Activated naive CD4-positive, alpha-beta T cell treated with anti-CD3 and anti-CD28 coated beads, Interleukin-2, amount 10 ng/mL, durations not matched to agents 7 days and 5 days (primary cell): ENCODE data around the gene COL4A6.

Experiments
- CTCF ChIA-PET: fragments of 350-600 bp; sonication (Branson Sonifier 250); formaldehyde crosslinking; loops from one replicate; lab custom pipeline; 2021; ENCODE audit warnings: antibody characterized with exemption; lab: Charles Lee
- DNase-seq: peaks from one replicate; pipeline ENCODE4 v3.0.0-alpha.2; 2020
- H3K27ac Mint-ChIP-seq: one replicate; pipeline ENCODE4 v1.8.0; 2021; ENCODE audit warnings: mild to moderate bottlenecking, moderate library complexity, mixed read lengths
- H3K27me3 Mint-ChIP-seq: one replicate; pipeline ENCODE4 v1.8.0; 2021; ENCODE audit warnings: mild to moderate bottlenecking, mixed read lengths
- H3K36me3 Mint-ChIP-seq: one replicate; pipeline ENCODE4 v1.8.0; 2021; ENCODE audit warnings: mixed read lengths
- H3K4me1 Mint-ChIP-seq: one replicate; pipeline ENCODE4 v1.8.0; 2021; ENCODE audit warnings: mixed read lengths
- H3K4me3 Mint-ChIP-seq: one replicate; pipeline ENCODE4 v1.8.0; 2021; ENCODE audit warnings: mild to moderate bottlenecking, moderate library complexity, mixed read lengths
- H3K9me3 Mint-ChIP-seq: one replicate; pipeline ENCODE4 v1.8.0; 2021; ENCODE audit warnings: mixed read lengths

The COL4A6 gene

GRCh38 chrX:108168961-108169740, 269.1 kb downstream of the COL4A6 start:
- Mint-ChIP-seq H3K27me3 (no peaks in the 10 kb centered on the region), H3K4me1 (no peaks in the 10 kb centered on the region), H3K27ac (no peak overlapping the region), H3K9me3 (no peaks in the 10 kb centered on the region), H3K36me3 (no peaks in the 10 kb centered on the region), H3K4me3 (no peak overlapping the region)
- CTCF ChIA-PET, result no interaction called here
- no peak for DNase-seq

- H3K36me3 Mint-ChIP-seq, result no peaks in the 10 kb centered on the region
- H3K27ac Mint-ChIP-seq, result no peak overlapping the region
- CTCF ChIA-PET, result no interaction called here
- no peaks in the 10 kb centered on the region for H3K27me3 Mint-ChIP-seq
- DNase-seq, result no peak
- no peaks in the 10 kb centered on the region for H3K4me1 Mint-ChIP-seq
- no peaks in the 10 kb centered on the region for H3K9me3 Mint-ChIP-seq
- H3K4me3 Mint-ChIP-seq, result no peak overlapping the region
These were observed 270.9 kb downstream of the COL4A6 start for GRCh38 chrX:108167211-108167872.

DNA sequence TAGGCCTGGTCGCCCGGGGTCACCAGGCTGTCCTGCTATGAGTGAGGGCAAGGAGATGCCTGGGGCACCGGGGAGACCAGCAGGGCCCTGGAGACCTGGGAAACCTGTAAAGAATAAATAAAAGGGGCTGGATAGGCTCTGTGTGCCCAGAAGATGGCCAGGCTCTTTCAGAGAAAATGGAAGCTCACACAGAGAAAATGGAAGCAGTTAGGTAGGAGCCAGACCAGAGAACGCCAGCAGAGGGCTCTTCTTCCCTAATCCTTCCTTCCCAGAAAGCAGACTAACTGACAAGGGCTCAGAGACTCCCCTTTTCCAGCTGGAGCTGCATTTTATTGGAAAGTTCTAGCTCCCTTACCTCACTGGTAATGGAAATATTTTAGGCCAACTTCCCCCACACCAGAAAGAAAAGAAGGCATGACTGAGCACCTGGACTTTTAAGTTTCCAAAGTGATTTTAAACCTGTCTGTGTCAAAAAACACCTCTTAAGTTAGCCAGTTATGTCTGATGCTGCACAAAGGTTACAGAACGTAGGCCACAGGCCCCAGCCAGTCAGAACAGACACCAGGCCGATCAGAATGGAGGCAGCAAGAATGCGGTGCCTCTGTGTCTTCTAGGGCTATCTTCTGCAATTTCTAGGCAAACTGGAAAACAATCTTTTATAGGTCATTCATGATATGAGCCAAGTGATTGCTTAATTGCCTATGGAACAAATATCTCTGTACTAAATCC, 272.7 kb downstream of the COL4A6 start:
- H3K9me3 Mint-ChIP-seq, result no peaks in the 10 kb centered on the region
- no peaks in the 10 kb centered on the region for H3K36me3 Mint-ChIP-seq
- DNase-seq, result no peak
- CTCF ChIA-PET, result no interaction called here
- no peak overlapping the region for H3K27ac Mint-ChIP-seq
- H3K4me1 Mint-ChIP-seq, result no peaks in the 10 kb centered on the region
- H3K4me3 Mint-ChIP-seq, result no peak overlapping the region
- H3K27me3 Mint-ChIP-seq, result no peaks in the 10 kb centered on the region

DNA sequence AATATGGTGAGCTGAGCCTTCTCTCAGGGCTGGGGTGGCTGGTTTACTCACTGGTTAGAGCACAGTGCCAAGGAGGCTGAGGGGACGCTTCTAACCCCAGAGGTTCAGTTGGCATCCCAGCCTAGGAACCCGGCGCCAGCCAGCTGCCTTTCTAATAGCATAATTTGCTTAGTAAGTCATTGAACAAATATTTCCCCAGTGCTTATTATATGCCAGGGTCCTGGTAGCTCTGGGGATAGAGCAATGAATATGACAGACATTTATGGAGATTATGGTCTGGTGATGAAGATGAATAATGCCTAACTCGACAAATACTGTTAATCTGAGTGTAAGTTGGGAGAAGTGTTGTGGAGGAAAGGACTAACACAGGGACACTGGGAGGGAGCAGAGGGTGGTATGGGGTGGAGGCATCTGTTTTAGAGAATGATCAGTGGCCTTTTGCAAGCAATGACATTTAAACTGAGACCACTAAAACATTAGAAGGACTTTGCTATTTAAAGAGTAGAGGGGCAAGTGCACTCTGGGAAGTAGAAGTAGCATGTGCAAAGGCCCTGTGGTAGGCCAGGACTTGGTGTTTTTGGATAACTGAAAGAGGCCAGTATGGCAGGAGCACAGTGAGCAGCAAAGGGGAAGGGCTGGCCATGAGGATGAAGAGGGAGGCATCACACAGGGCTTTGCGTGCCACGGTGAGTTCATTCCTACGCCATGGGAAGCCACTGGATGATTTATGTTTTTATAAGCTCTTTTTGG, 274.7 kb downstream of the COL4A6 start:
- no peak overlapping the region for H3K4me3 Mint-ChIP-seq
- CTCF ChIA-PET, result no interaction called here
- no peak overlapping the region for H3K27ac Mint-ChIP-seq
- no peaks in the 10 kb centered on the region for H3K9me3 Mint-ChIP-seq
- H3K27me3 Mint-ChIP-seq, result no peaks in the 10 kb centered on the region
- no peaks in the 10 kb centered on the region for H3K4me1 Mint-ChIP-seq
- DNase-seq, result no peak
- no peaks in the 10 kb centered on the region for H3K36me3 Mint-ChIP-seq

GRCh38 chrX:108162265-108162664, 276.0 kb downstream of the COL4A6 start:
- Mint-ChIP-seq H3K4me3 (no peak overlapping the region), H3K27ac (no peak overlapping the region), H3K27me3 (no peaks in the 10 kb centered on the region), H3K4me1 (no peaks in the 10 kb centered on the region), H3K36me3 (no peaks in the 10 kb centered on the region), H3K9me3 (no peaks in the 10 kb centered on the region)
- no peak for DNase-seq
- CTCF ChIA-PET, result no interaction called here

DNA sequence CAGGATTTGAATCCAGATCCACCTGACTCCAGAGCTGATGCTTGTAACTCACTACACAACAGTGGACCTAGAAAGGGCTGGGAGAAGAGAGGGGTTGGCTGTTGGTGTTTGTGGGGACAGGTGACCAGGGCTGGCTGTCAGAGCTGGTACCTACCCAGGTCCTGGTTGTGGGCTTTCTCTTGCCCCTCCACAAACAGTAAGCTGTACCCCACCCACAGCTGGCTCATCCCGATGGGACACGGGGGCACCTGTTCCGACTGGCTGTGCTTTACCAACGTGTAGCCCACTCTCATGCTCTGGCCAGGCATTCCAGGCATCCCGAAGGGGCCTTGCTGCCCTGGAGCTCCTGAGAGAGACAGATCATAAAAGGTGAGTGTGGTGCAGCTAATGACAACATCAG, 277.9 kb downstream of the COL4A6 start:
- Mint-ChIP-seq H3K27ac (no peak overlapping the region), H3K4me1 (peaks cover 15% of the 10 kb centered on the region), H3K27me3 (no peaks in the 10 kb centered on the region), H3K4me3 (no peak overlapping the region), H3K9me3 (no peaks in the 10 kb centered on the region), H3K36me3 (peaks cover 5% of the 10 kb centered on the region)
- no peak for DNase-seq
- CTCF ChIA-PET, result no interaction called here

DNA sequence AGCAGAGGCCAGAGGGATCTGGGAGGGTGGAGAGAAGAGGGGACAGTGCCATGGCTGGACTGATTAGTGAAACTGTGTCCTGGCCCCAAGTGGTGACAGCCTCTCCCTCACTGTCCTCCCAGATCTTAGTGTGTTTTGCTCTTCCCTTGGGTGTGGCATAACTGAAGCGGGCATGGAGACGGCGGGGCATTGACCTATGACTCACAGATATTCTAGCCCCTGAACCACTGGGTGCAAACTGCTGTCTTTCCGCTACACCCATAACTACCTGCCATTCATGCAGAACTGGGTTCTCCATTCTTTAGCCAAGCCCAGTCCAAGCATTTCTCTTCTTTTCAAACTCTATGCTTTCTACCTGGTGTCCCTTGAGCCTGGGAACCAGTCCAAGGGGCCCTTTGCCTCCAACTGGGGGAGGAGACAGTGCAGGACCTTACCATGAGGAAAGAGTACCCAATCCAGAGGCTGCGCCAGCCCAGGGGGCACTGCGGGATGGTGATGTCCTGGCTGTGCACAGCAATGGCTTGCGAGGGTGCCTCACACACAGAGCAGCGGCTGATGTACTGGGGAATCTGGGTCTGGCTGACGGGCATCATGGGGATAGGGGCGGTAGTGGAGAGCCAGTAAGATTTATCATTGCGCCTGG, 279.1 kb downstream of the COL4A6 start:
- no peaks in the 10 kb centered on the region for H3K9me3 Mint-ChIP-seq
- H3K4me1 Mint-ChIP-seq, result peaks cover 16% of the 10 kb centered on the region
- H3K27me3 Mint-ChIP-seq, result no peaks in the 10 kb centered on the region
- H3K4me3 Mint-ChIP-seq, result no peak overlapping the region
- CTCF ChIA-PET, result no interaction called here
- peaks cover 6% of the 10 kb centered on the region for H3K36me3 Mint-ChIP-seq
- no peak for DNase-seq
- no peak overlapping the region for H3K27ac Mint-ChIP-seq

DNA sequence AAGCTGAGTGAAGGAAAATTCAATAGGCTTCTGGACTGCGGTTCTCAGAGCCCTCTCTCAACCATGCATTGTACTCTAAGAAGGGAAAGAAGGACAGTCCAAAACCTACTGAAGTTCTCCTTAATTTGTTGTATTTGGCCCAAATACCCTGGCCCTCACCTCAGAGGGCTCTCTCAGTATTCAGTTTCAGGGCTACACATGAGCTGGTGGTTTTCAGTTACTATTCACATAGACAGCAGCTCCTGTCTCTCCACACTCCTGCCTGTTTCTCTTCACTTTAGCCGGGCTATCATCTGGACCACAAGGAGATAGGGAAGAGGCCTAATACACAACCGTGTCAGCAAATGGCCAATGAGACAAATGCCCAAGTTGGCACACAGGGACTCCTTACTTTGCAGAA, 280.6 kb downstream of the COL4A6 start:
- Mint-ChIP-seq H3K9me3 (no peaks in the 10 kb centered on the region), H3K4me3 (no peak overlapping the region), H3K27me3 (no peaks in the 10 kb centered on the region), H3K36me3 (peaks cover 14% of the 10 kb centered on the region), H3K4me1 (peaks cover 16% of the 10 kb centered on the region), H3K27ac (no peak overlapping the region)
- CTCF ChIA-PET, result no interaction called here
- DNase-seq, result no peak

GRCh38 chrX:108156934-108157466, 281.2 kb downstream of the COL4A6 start:
- peaks cover 14% of the 10 kb centered on the region for H3K36me3 Mint-ChIP-seq
- H3K27ac Mint-ChIP-seq, result no peak overlapping the region
- no peaks in the 10 kb centered on the region for H3K27me3 Mint-ChIP-seq
- no peak overlapping the region for H3K4me3 Mint-ChIP-seq
- no peaks in the 10 kb centered on the region for H3K9me3 Mint-ChIP-seq
- H3K4me1 Mint-ChIP-seq, result peaks cover 16% of the 10 kb centered on the region
- DNase-seq, result no peak
- CTCF ChIA-PET, result no interaction called here

DNA sequence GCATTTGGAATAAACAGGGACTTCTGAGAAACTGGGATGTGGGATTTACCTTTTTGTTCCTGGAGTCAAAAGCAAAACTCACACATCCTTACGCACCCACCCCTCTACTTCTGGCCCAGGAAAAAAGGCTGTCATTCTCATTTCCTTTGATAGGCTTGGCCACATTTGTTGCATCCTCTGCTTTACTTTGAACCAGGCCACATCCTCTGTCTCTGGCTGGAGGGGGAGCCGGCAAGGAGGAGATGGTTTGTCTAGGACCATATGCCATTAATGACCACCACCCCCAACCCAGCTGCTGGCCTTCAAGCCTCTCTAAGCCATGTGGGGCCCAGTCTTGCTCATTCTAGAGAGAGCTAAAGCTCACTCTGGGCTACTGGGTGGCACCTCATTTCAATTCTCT, 282.1 kb downstream of the COL4A6 start:
- Mint-ChIP-seq H3K27me3 (no peaks in the 10 kb centered on the region), H3K4me3 (no peak overlapping the region), H3K9me3 (no peaks in the 10 kb centered on the region), H3K36me3 (peaks cover 20% of the 10 kb centered on the region), H3K4me1 (peaks cover 16% of the 10 kb centered on the region), H3K27ac (peak overlapping the region; percentile 31)
- CTCF ChIA-PET, result no interaction called here
- DNase-seq, result no peak

DNA sequence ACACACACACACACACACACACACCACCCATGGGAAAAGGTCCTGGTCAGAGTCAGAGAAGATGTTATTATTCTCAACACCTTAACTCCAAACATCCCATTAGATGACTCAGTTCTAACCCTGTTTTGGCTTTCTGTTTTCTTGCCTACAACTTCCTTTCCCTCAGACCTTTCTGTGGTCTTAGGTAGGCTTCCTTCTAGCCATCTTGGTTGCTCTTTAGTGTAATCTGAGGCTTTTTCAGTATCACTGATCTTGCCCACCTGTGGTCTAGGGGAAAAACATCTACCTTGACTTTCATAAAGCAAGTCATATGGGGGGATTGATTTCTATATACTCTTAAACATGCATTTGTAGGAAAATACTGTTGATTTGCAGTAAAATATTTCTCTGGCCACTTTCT, 289.7 kb downstream of the COL4A6 start:
- Mint-ChIP-seq H3K36me3 (peaks cover 32% of the 10 kb centered on the region), H3K4me3 (no peak overlapping the region), H3K4me1 (peaks cover 15% of the 10 kb centered on the region), H3K27ac (peak overlapping the region; percentile 57), H3K27me3 (no peaks in the 10 kb centered on the region), H3K9me3 (no peaks in the 10 kb centered on the region)
- DNase-seq, result no peak
- CTCF ChIA-PET, result no interaction called here

GRCh38 chrX:108138814-108139702, 299.2 kb downstream of the COL4A6 start:
- H3K9me3 Mint-ChIP-seq, result no peaks in the 10 kb centered on the region
- H3K27me3 Mint-ChIP-seq, result no peaks in the 10 kb centered on the region
- no peak overlapping the region for H3K4me3 Mint-ChIP-seq
- DNase-seq, result no peak
- no peaks in the 10 kb centered on the region for H3K4me1 Mint-ChIP-seq
- H3K36me3 Mint-ChIP-seq, result peaks cover 18% of the 10 kb centered on the region
- H3K27ac Mint-ChIP-seq, result no peak overlapping the region
- CTCF ChIA-PET, result interaction anchor here (1.0 to 2.5 kb wide), 3 partner anchors 11 to 68 kb away, joined by 3 to 10 read pairs (median 3); no protein-coding TSS in a partner anchor

- Mint-ChIP-seq H3K36me3 (peaks cover 20% of the 10 kb centered on the region), H3K4me1 (no peaks in the 10 kb centered on the region), H3K4me3 (no peak overlapping the region), H3K9me3 (no peaks in the 10 kb centered on the region), H3K27me3 (no peaks in the 10 kb centered on the region), H3K27ac (no peak overlapping the region)
- CTCF ChIA-PET, result no interaction called here
- no peak for DNase-seq
These were observed 303.5 kb downstream of the COL4A6 start for GRCh38 chrX:108134724-108135123.
